ENCODE measurements around the gene HIPK2.

- TF ChIP-seq CTCF (optimal IDR thresholded peaks at IDR 0.05 in 1 of 3, IDR thresholded peaks at IDR 0.05 in 1 of 3, conservative IDR thresholded peaks at IDR 0.05 in 1 of 3; ENCODE audit: extremely low read depth in 1 of 3, insufficient read depth in 2 of 3, low read length in 3 of 3) = no peak
- TF ChIP-seq EZH2 (IDR thresholded peaks at IDR 0.05; ENCODE audit: low read length) = no peak
Observed at GRCh38 chr7:139701908-139702307, 75.9 kb downstream of the HIPK2 start.
